Heart left ventricle (tissue), 16 donors: ENCODE data around the gene ASB15. TPM values are rescaled to one million over a fixed set of nuclear protein-coding genes. Genes with fewer than 3 reads are reported as not detected.

ENCODE experiments used
- ATAC-seq, 4 donors: fragments of 200-7000 bp; cut with Tn5 transposase; one replicate each; pipeline ENCODE4 v1.9.1; 2020 to 2022; ENCODE audit warnings: moderate library complexity in 4 of 4, mild to moderate bottlenecking in 3 of 4, moderate number of reproducible peaks in 1 of 4
- DNase-seq, 5 donors: peaks; one replicate each; pipeline ENCODE4 v3.0.0-alpha.2; 2020
- H3K27ac ChIP-seq, 12 donors: fragments of 200-600 bp; sonication (generic) in 4 of 12; one replicate each; pipeline versions ENCODE4 v1.5.0 to v1.8.0; 2016 to 2022; ENCODE audit warnings: mild to moderate bottlenecking in 2 of 12
- H3K27me3 ChIP-seq, 9 donors: fragments of 200-600 bp; sonication (generic) in 2 of 9; one replicate each; pipeline versions ENCODE4 v1.5.1 to v1.8.0; 2016 to 2022; ENCODE audit warnings: mild to moderate bottlenecking in 3 of 9
- H3K36me3 ChIP-seq, 9 donors: fragments of 200-600 bp; sonication (generic) in 2 of 9; one replicate each; pipeline versions ENCODE4 v1.5.0 to v1.8.0; 2018 to 2022; ENCODE audit warnings: mild to moderate bottlenecking in 2 of 9
- H3K4me1 ChIP-seq, 12 donors: fragments of 200-600 bp; sonication (generic) in 4 of 12; one replicate each; pipeline versions ENCODE4 v1.5.0 to v1.8.0; 2016 to 2022; ENCODE audit warnings: mild to moderate bottlenecking in 3 of 12
- H3K4me3 ChIP-seq, 12 donors: fragments of 200-600 bp; sonication (generic) in 4 of 12; one replicate each; pipeline versions ENCODE4 v1.5.0 to v1.8.0; 2017 to 2022; ENCODE audit warnings: mild to moderate bottlenecking in 9 of 12, moderate library complexity in 4 of 12
- H3K9me3 ChIP-seq, 12 donors: fragments of 200-600 bp; sonication (generic) in 4 of 12; one replicate each; pipeline versions ENCODE4 v1.5.0 to v1.8.0; 2016 to 2022; ENCODE audit warnings: mild to moderate bottlenecking in 1 of 12
- POLR2A ChIP-seq, 2 donors: fragments of 450-650 bp; IDR thresholded peaks; one replicate each; pipeline ENCODE4 v1.6.1; 2017; ENCODE audit warnings: antibody characterized with exemption in 2 of 2, mild to moderate bottlenecking in 2 of 2, moderate library complexity in 2 of 2
- WGBS, 4 donors: extraction: QIAGEN DNeasy Blood & Tissue Kit in 2 of 4; methylation state at CpG; one replicate each; pipeline versions ENCODE4 v1.1.5 to v1.1.7; 2013 to 2018; 5-methylcytosine and 5-hydroxymethylcytosine counted together
- intact Hi-C, 10 donors: fragments of 100-400 bp; cut with DNase I; formaldehyde crosslinking; loops; one replicate each; pipeline versions ENCODE4 v1.11.1 to v1.14.2; 2022
- polyA plus RNA-seq, 2 donors: library from polyadenylated mRNA; stranded (reverse); fragments of 200-250 nt; gene quantifications; one replicate each; pipeline ENCODE4 v1.2.3, GENCODE V29; 2013
- total RNA-seq, 9 donors: library from RNA; depleted of rRNA in 2 of 9; stranded (reverse); fragments of >200 nt in 2 of 9; fragmentation: NEBNext Ultra II Directional in 3 of 9; extraction: Animal tissue kit (Norgen Biotek cat#: 25700) in 3 of 9; gene quantifications; one replicate each; pipeline versions ENCODE4 v1.1.0 to v1.2.4, GENCODE V29; 2016 to 2023
- TF ChIP-seq, protein P1 (sequence below), 12 donors: fragments of 200-600 bp; sonication (generic) in 4 of 12; IDR thresholded peaks; one replicate each; pipeline versions ENCODE4 v1.5.0 to v1.8.0; 2018 to 2022; ENCODE audit warnings: antibody characterized with exemption in 12 of 12, mild to moderate bottlenecking in 5 of 12
- donor health status: ischemic (EF 13 %, LVEDD 7.1; RV severe dilation, severe dysfunction).
- donor health status: healthy with polysubstance abuse.
- donor health status: DM: no; HTN: yes; CAD: no.
- donor health status: DM: no; HTN: no; CAD: no.
- donor health status: ischemic (EF 25% LVEDD 6.9; RV normal size, moderate dysfunction).
- donor health status: ischemic (EF 25% LVEDD 5.7; RV mildly dilated, moderate dysfunction).
- donor health status: healthy.
- donor health status: DM: yes; HTN: yes; CAD: no.
- donor health status: ischemic (EF 35%, LVEDD 5.7; RV mildly dilated, moderate dysfunction).
- donor health status: nonischemic (EF 11% LVEDD 7.7; RV severe dilation, severe dysfunction).
- donor health status: DM: yes; HTN: yes; CAD: no.
- donor health status: PGD.
- donor health status: ischemic (EF 29% LVEDD 5.4; RV normal size, mild dysfunction).
- donor health status: nonischemic (EF 23%, LVEDD 6.1; RV moderate dilation, normal function).

Gene ASB15
- total and polyA plus RNA-seq, 11 donors, result 2.2 to 77.1 (median 34.9) TPM

DNA sequence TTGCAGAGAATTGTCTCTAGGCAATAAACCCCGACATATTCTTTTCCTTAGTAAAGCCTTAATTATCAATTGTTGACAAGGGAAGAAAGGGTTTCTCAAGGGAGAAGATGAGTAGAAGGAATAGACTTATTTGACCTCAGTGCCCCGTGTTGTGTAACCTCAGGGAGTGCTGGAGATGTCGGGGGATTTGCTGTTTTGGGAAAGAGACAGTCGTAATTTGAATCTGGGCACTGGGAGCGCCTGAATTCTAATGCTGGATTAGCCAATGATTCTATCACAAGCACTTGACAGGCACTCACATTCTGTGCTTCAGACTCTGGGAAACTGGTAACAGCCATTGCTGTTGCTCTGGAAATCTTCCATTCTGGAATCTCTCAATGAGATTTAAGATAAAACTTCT lies 40.3 kb downstream of the ASB15 start:
- Histone ChIP-seq H3K4me1 (peaks cover 0 to 56% (median 22%) of the 10 kb centered on the region in 12 donors), H3K4me3 (no peak overlapping the region), H3K9me3 (no peaks in the 10 kb centered on the region), H3K27ac (peak overlapping the region in 8 of 12 donors; percentile 9 to 90 (median 83)), H3K36me3 (no peaks in the 10 kb centered on the region), H3K27me3 (no peaks in the 10 kb centered on the region)
- ATAC-seq (no peak), DNase-seq (no peak)
- TF ChIP-seq, protein P1, sequence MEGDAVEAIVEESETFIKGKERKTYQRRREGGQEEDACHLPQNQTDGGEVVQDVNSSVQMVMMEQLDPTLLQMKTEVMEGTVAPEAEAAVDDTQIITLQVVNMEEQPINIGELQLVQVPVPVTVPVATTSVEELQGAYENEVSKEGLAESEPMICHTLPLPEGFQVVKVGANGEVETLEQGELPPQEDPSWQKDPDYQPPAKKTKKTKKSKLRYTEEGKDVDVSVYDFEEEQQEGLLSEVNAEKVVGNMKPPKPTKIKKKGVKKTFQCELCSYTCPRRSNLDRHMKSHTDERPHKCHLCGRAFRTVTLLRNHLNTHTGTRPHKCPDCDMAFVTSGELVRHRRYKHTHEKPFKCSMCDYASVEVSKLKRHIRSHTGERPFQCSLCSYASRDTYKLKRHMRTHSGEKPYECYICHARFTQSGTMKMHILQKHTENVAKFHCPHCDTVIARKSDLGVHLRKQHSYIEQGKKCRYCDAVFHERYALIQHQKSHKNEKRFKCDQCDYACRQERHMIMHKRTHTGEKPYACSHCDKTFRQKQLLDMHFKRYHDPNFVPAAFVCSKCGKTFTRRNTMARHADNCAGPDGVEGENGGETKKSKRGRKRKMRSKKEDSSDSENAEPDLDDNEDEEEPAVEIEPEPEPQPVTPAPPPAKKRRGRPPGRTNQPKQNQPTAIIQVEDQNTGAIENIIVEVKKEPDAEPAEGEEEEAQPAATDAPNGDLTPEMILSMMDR (IDR thresholded peaks at IDR 0.05), result no peak
- TF ChIP-seq POLR2A (IDR thresholded peaks at IDR 0.05), result no peak
- WGBS, 4 donors, result 39 to 60% (median 51%) methylated on average over 5 of the region's 5 CpGs
- intact Hi-C loops, result loop anchor here in 1 of 10 donors (5.0 kb wide), 1 partner anchor 35 kb away; no protein-coding TSS in a partner anchor

DNA sequence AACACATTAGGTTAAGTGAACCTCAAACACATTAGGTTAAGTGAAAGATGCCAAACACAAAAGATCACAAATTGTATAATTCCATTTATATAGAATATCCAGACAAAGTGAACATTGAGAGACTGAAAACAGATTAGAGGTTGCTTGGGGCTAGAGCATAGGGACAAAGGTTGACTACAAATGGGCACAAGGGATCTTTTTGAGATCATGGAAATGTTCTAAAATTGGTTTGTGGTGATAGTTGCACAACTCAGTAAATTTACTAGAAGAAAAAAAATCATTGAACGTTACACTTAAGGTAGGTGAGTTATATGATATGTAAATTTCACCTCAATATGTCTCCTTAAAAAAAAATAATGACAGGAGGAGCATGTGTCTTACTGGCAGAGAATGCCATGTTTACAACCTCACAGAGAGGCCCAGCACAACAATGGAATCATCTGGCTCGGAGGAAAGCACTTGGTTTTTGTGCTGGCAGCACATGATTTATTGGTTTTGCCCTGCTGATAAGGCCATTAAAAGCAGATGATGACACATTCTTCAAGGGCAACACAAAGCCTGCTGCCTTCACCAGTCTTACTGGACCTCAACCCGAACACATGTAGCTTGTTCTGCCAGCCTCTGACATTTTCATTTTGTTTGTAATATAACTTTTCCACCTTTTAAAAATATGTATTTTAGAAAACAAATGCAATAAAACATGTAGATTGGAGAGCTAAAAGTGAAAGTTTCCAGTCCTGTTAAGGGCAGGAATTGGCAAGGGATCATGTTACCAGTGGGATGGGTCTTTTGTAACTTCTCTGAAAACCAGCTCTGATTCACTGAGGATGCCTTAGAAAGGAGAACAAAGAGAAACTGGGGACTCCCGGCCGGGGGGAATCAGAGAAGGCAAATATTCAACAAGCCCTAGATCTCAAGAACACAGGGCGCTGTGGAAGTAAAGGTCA lies 42.1 kb downstream of the ASB15 start:
- TF ChIP-seq POLR2A (IDR thresholded peaks at IDR 0.05), result peak in 1 of 2 donors; percentile 66
- TF ChIP-seq, protein P1 (IDR thresholded peaks at IDR 0.05), result no peak
- 21 to 28% (median 25%) methylated on average over 6 of the region's 6 CpGs for WGBS, 4 donors
- Histone ChIP-seq H3K27me3 (no peaks in the 10 kb centered on the region), H3K9me3 (no peaks in the 10 kb centered on the region), H3K4me1 (peaks cover 0 to 62% (median 24%) of the 10 kb centered on the region in 12 donors), H3K4me3 (peak overlapping the region in 9 of 12 donors; percentile 8 to 41 (median 33)), H3K27ac (peak overlapping the region; percentile 34 to 94 (median 84)), H3K36me3 (no peaks in the 10 kb centered on the region)
- ATAC-seq (peak; percentile 72 to 75 (median 72)), DNase-seq (peak in 3 of 5 donors; percentile 40 to 43 (median 42))
- intact Hi-C loops, result loop anchor here in 1 of 10 donors (5.0 kb wide), 1 partner anchor 34 kb away; no protein-coding TSS in a partner anchor

DNA sequence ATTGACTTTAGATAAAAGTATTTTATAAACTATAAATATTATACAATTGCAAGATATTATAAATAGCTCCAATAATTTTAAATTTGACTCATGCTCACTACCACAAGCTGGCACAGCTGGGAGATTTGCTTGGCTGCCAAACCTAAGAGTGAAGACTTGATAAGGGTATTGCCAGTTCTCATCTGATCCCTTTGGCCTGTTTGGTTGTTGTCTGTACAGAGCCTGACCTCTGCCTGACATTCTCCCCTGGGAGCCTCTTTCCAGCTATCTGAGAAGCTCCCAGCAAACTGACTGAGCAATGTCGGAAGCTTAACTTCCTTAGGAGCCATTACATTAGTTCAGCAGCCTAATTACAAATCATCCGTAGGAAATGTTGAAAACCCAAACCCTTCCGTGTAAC lies 43.9 kb downstream of the ASB15 start:
- intact Hi-C loops, result no loop called here

More for the DNA sequence above, 43.9 kb downstream of the ASB15 start:
- Histone ChIP-seq H3K36me3 (no peaks in the 10 kb centered on the region), H3K4me1 (peaks cover 0 to 68% (median 24%) of the 10 kb centered on the region in 12 donors), H3K9me3 (no peaks in the 10 kb centered on the region), H3K27me3 (no peaks in the 10 kb centered on the region), H3K4me3 (peak overlapping the region in 8 of 12 donors; percentile 5 to 37 (median 32)), H3K27ac (peak overlapping the region; percentile 10 to 94 (median 84))
- DNase-seq, result peak in 4 of 5 donors; percentile 68 to 82 (median 75)
- ATAC-seq, result peak; percentile 80 to 93 (median 92)
- WGBS, 4 donors, result 7 to 10% (median 9%) methylated on average over 3 of the region's 3 CpGs
- no peak for TF ChIP-seq POLR2A (IDR thresholded peaks at IDR 0.05)
- TF ChIP-seq, protein P1 (IDR thresholded peaks at IDR 0.05), result no peak
